DND-41 (cell line): ENCODE data around the gene MAN1A1.

Experiments
- ATAC-seq: fragments of 200-7000 bp; cut with Tn5 transposase; 3 replicates; pipeline ENCODE4 v1.9.1; 2021; ENCODE audit warnings: low read depth; ENCODE audit not compliant: insufficient read depth
- DNase-seq: peaks from one replicate; pipeline ENCODE4 v3.0.0-alpha.2; 2020
- H2AFZ ChIP-seq: 2 replicates; pipeline ENCODE4 v1.6.0; 2012; ENCODE audit warnings: low read depth, low read length
- H3K27ac ChIP-seq: 2 replicates; pipeline ENCODE4 v1.5.1; 2012; ENCODE audit warnings: low read length, inconsistent platforms
- H3K27me3 ChIP-seq: fragments of 200-600 bp; sonication (generic); 2 replicates; pipeline ENCODE4 v1.6.0; 2012; ENCODE audit warnings: low read length, mild to moderate bottlenecking, inconsistent platforms; ENCODE audit not compliant: insufficient read depth, poor library complexity
- H3K36me3 ChIP-seq: 2 replicates; pipeline ENCODE4 v1.5.1; 2012; ENCODE audit warnings: low read length, inconsistent platforms; ENCODE audit not compliant: insufficient read depth
- H3K4me1 ChIP-seq: 2 replicates; pipeline ENCODE4 v1.5.1; 2012; ENCODE audit warnings: mild to moderate bottlenecking, low read length; ENCODE audit not compliant: insufficient read depth
- H3K4me2 ChIP-seq: 2 replicates; pipeline ENCODE4 v1.6.0; 2012; ENCODE audit warnings: mild to moderate bottlenecking, moderate library complexity, low read length, inconsistent platforms; ENCODE audit not compliant: insufficient read depth
- H3K4me3 ChIP-seq, 2 experiments: fragments of 200-600 bp in 1 of 2; shearing (Covaris generic) in 1 of 2; 2 replicates each; pipeline ENCODE4 v1.5.1; 2012 to 2016; ENCODE audit warnings: inconsistent platforms in 2 of 2, low read length in 2 of 2, mild to moderate bottlenecking in 2 of 2, low read depth in 1 of 2, moderate library complexity in 1 of 2
- H3K79me2 ChIP-seq: 2 replicates; pipeline ENCODE4 v1.6.0; 2012; ENCODE audit warnings: low read length, inconsistent platforms; ENCODE audit not compliant: insufficient read depth
- H3K9ac ChIP-seq: 2 replicates; pipeline ENCODE4 v1.6.0; 2012; ENCODE audit warnings: low read depth, mild to moderate bottlenecking, inconsistent platforms, low read length, moderate library complexity
- H3K9me3 ChIP-seq: 2 replicates; pipeline ENCODE4 v1.5.1; 2012; ENCODE audit warnings: low read length, moderate library complexity, mild to moderate bottlenecking, inconsistent platforms; ENCODE audit not compliant: insufficient read depth, severe bottlenecking
- H4K20me1 ChIP-seq: 2 replicates; pipeline ENCODE4 v1.6.0; 2012; ENCODE audit warnings: low read length; ENCODE audit not compliant: insufficient read depth
- CTCF ChIP-seq: IDR thresholded peaks from 2 replicates; pipeline ENCODE4 v1.5.1; 2012; ENCODE audit warnings: borderline replicate concordance, low read length, moderate library complexity, mild to moderate bottlenecking; ENCODE audit not compliant: poor library complexity, severe bottlenecking; ENCODE audit errors: extremely low read depth
- EZH2 ChIP-seq: IDR thresholded peaks from 3 replicates; pipeline ENCODE4 v1.6.1; 2012; ENCODE audit warnings: borderline replicate concordance, low read depth, mild to moderate bottlenecking, moderate library complexity, low read length, inconsistent platforms; ENCODE audit not compliant: severe bottlenecking

MAN1A1 gene

GRCh38 chr6:119276211-119276610 is 73.3 kb downstream of the MAN1A1 start:
- Histone ChIP-seq H3K36me3 (peaks cover 2% of the 10 kb centered on the region; the same call in 1 of the 2 replicates), H3K27me3 (no peaks in the 10 kb centered on the region), H3K4me2 (no peak overlapping the region), H3K79me2 (no peaks in the 10 kb centered on the region), H3K4me1 (no peaks in the 10 kb centered on the region), H3K9me3 (no peaks in the 10 kb centered on the region), H4K20me1 (no peaks in the 10 kb centered on the region), H2AFZ (no peak overlapping the region), H3K4me3 (no peak overlapping the region), H3K27ac (no peak overlapping the region), H3K9ac (no peak overlapping the region)
- TF ChIP-seq CTCF (no peak), EZH2 (no peak)
- DNase-seq: no peak
- ATAC-seq: no peak

- Histone ChIP-seq H3K4me1 (peaks cover 3% of the 10 kb centered on the region), H3K36me3 (peaks cover 13% of the 10 kb centered on the region; the same call in 1 of the 2 replicates), H3K4me2 (no peak overlapping the region), H3K79me2 (0 out of 2 replicates have a peak, but pooled peaks cover 2% of the 10 kb centered on the region), H4K20me1 (no peaks in the 10 kb centered on the region), H3K9me3 (peaks cover 10% of the 10 kb centered on the region), H3K27ac (no peak overlapping the region), H3K9ac (no peak overlapping the region), H3K4me3 (no peak overlapping the region), H2AFZ (no peak overlapping the region), H3K27me3 (no peaks in the 10 kb centered on the region)
- TF ChIP-seq EZH2: no peak
- no peak for TF ChIP-seq CTCF
- ATAC-seq (no peak), DNase-seq (no peak)
Observed at GRCh38 chr6:119274197-119274595, 75.4 kb downstream of the MAN1A1 start.

- DNase-seq (no peak), ATAC-seq (no peak)
- H3K27ac ChIP-seq: no peak overlapping the region
- no peaks in the 10 kb centered on the region for H4K20me1 ChIP-seq
- no peak overlapping the region for H2AFZ ChIP-seq
- no peaks in the 10 kb centered on the region for H3K27me3 ChIP-seq
- H3K9ac ChIP-seq: no peak overlapping the region
- 0 out of 2 replicates have a peak, but pooled peaks cover 2% of the 10 kb centered on the region for H3K79me2 ChIP-seq
- H3K4me1 ChIP-seq: peaks cover 10% of the 10 kb centered on the region
- no peak for TF ChIP-seq EZH2
- TF ChIP-seq CTCF: no peak
- peaks cover 16% of the 10 kb centered on the region; the same call in 1 of the 2 replicates for H3K36me3 ChIP-seq
- no peak overlapping the region for H3K4me3 ChIP-seq
- peaks cover 10% of the 10 kb centered on the region for H3K9me3 ChIP-seq
- H3K4me2 ChIP-seq: no peak overlapping the region
Observed at GRCh38 chr6:119273272-119274196, 76.0 kb downstream of the MAN1A1 start.
